Parathyroid adenoma (tissue), 2 donors: ENCODE results near the gene BCDIN3D.
A peak's percentile ranks its signal among the peaks of the same experiment; 100 is the strongest.

Source experiments
- H2AFZ ChIP-seq: fragments of 300-600 bp; sonication (generic); one replicate; pipeline ENCODE4 v1.7.0; 2017; ENCODE audit warnings: antibody characterized with exemption, mild to moderate bottlenecking
- H3K27ac ChIP-seq: fragments of 300-600 bp; sonication (generic); one replicate; pipeline ENCODE4 v1.7.0; 2017
- H3K27me3 ChIP-seq: fragments of 300-600 bp; sonication (generic); one replicate; pipeline ENCODE4 v1.7.0; 2017; ENCODE audit warnings: low read length; ENCODE audit not compliant: control insufficient read depth, insufficient read depth
- H3K36me3 ChIP-seq: fragments of 300-600 bp; sonication (generic); one replicate; pipeline ENCODE4 v1.7.0; 2017; ENCODE audit warnings: low read length; ENCODE audit not compliant: control insufficient read depth, insufficient read depth
- H3K4me1 ChIP-seq: fragments of 300-600 bp; sonication (generic); one replicate; pipeline ENCODE4 v1.7.0; 2017; ENCODE audit warnings: control low read depth
- H3K4me2 ChIP-seq: fragments of 300-600 bp; sonication (generic); one replicate; pipeline ENCODE4 v1.7.0; 2017; ENCODE audit warnings: low read length
- H3K4me3 ChIP-seq: fragments of 300-600 bp; sonication (generic); one replicate; pipeline ENCODE4 v1.7.0; 2017; ENCODE audit warnings: low read depth, low read length
- H3K79me2 ChIP-seq: fragments of 300-600 bp; sonication (generic); one replicate; pipeline ENCODE4 v1.7.0; 2017; ENCODE audit warnings: control low read depth
- H3K9ac ChIP-seq: fragments of 300-600 bp; sonication (generic); one replicate; pipeline ENCODE4 v1.7.0; 2017; ENCODE audit warnings: mild to moderate bottlenecking
- H3K9me3 ChIP-seq: fragments of 300-600 bp; sonication (generic); one replicate; pipeline ENCODE4 v1.7.0; 2017; ENCODE audit warnings: low read length; ENCODE audit not compliant: control insufficient read depth
- TF ChIP-seq, protein P1 (sequence below): fragments of 300-600 bp; sonication (generic); IDR thresholded peaks from one replicate; pipeline ENCODE4 v1.7.0; 2017; ENCODE audit warnings: antibody characterized with exemption, mild to moderate bottlenecking
- donor health status: primary hyperparathyroidism.

Gene BCDIN3D

DNA sequence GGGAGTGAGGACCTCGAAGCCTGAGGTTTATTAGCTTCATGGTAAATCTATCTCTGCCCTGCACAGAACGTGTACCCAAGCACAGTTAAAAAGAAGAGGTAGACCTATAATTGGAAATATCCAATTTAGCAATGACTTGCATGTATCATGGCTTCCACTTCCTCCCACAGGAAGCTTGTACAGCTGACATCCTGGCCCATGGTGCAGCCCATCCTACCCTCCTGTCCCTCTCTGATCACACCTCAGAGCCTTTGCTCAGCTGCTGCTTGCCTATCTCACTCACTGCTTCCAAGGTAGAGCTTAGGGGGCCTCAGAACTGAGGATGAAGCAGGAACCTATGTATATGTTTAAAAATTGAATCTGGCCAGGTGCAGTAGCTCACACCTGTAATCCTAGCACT, 4.3 kb upstream of the BCDIN3D start:
- Histone ChIP-seq H3K27me3 (no peaks in the 10 kb centered on the region), H2AFZ (no peak overlapping the region)
- TF ChIP-seq, protein P1, sequence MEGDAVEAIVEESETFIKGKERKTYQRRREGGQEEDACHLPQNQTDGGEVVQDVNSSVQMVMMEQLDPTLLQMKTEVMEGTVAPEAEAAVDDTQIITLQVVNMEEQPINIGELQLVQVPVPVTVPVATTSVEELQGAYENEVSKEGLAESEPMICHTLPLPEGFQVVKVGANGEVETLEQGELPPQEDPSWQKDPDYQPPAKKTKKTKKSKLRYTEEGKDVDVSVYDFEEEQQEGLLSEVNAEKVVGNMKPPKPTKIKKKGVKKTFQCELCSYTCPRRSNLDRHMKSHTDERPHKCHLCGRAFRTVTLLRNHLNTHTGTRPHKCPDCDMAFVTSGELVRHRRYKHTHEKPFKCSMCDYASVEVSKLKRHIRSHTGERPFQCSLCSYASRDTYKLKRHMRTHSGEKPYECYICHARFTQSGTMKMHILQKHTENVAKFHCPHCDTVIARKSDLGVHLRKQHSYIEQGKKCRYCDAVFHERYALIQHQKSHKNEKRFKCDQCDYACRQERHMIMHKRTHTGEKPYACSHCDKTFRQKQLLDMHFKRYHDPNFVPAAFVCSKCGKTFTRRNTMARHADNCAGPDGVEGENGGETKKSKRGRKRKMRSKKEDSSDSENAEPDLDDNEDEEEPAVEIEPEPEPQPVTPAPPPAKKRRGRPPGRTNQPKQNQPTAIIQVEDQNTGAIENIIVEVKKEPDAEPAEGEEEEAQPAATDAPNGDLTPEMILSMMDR, result no peak

DNA sequence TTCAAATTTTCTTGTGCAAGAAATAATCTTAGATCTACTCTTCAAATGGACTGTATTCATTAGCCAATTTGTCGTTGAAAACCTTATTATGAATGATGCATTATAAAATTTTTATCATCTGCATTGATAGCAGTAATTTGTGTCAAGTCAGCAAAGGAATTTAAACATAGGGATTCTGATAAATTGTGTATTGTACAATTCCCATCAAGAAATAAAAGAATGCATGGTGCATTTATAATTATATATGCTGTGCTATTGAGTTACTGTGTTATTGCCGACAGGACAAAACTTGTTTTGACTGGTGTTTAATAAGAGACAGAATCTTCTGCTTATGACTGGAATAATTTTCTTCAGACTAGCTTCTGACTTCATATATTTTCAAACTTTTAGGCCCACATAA, 3.1 kb upstream of the BCDIN3D start:
- TF ChIP-seq, protein P1, result no peak
- Histone ChIP-seq H3K27me3 (no peaks in the 10 kb centered on the region), H3K27ac (no peak overlapping the region), H3K4me2 (no peak overlapping the region), H3K9ac (no peak overlapping the region), H3K9me3 (no peaks in the 10 kb centered on the region), H2AFZ (no peak overlapping the region), H3K4me3 (no peak overlapping the region), H3K36me3 (no peaks in the 10 kb centered on the region), H3K79me2 (no peaks in the 10 kb centered on the region), H3K4me1 (peaks cover 12% of the 10 kb centered on the region)

More for the DNA sequence above, 4.3 kb upstream of the BCDIN3D start:
- Histone ChIP-seq H3K4me1 (peaks cover 5% of the 10 kb centered on the region), H3K79me2 (no peaks in the 10 kb centered on the region), H3K9me3 (no peaks in the 10 kb centered on the region), H3K4me3 (no peak overlapping the region), H3K9ac (no peak overlapping the region), H3K27ac (no peak overlapping the region), H3K4me2 (no peak overlapping the region), H3K36me3 (no peaks in the 10 kb centered on the region)

DNA sequence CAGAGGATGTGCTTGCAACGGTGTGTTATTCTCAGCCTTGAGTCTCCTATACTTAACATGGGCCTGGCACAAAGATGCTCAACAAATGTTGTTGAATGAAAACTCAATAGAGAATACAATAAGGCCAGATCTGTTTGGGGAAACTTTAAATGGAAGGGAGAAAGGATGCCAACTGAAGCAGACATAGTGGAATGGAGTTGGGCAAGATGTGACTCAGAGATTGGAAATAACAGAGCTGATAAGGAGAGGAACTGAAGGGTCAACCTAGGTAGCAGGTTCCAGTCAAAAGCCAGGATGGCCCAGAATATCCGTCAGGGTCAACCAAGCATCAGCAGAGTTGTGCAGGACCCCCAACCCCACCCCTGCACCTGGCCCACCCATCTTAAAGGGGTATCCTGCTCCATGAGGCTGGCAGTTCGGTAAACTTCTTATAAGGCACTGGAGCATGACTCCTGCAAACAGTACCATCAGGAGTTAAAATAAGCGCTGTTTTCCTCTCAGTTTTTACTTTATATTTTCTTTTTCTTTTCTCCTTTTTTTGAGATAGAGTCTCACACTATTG, 1.1 kb upstream of the BCDIN3D start:
- Histone ChIP-seq H3K4me3 (no peak overlapping the region), H3K36me3 (no peaks in the 10 kb centered on the region), H3K79me2 (no peaks in the 10 kb centered on the region), H3K27me3 (no peaks in the 10 kb centered on the region), H3K4me2 (no peak overlapping the region), H3K27ac (no peak overlapping the region), H2AFZ (no peak overlapping the region), H3K4me1 (peaks cover 12% of the 10 kb centered on the region), H3K9ac (no peak overlapping the region), H3K9me3 (no peaks in the 10 kb centered on the region)
- TF ChIP-seq, protein P1, result no peak

GRCh38 chr12:49843411-49843810, 505 bp upstream of the BCDIN3D start:
- H3K9ac ChIP-seq, result no peak overlapping the region
- H3K27me3 ChIP-seq, result no peaks in the 10 kb centered on the region
- TF ChIP-seq, protein P1, result no peak
- no peaks in the 10 kb centered on the region for H3K36me3 ChIP-seq
- peak overlapping the region; percentile 77 for H2AFZ ChIP-seq
- peak overlapping the region; percentile 94 for H3K4me3 ChIP-seq
- H3K9me3 ChIP-seq, result no peaks in the 10 kb centered on the region
- peaks cover 12% of the 10 kb centered on the region for H3K4me1 ChIP-seq
- no peaks in the 10 kb centered on the region for H3K79me2 ChIP-seq
- H3K27ac ChIP-seq, result peak overlapping the region; percentile 92
- peak overlapping the region; percentile 98 for H3K4me2 ChIP-seq

GRCh38 chr12:49838973-49839633, 3.8 kb downstream of the BCDIN3D start:
- H3K27ac ChIP-seq, result no peak overlapping the region
- TF ChIP-seq, protein P1, result peak; percentile 74
- no peak overlapping the region for H3K9ac ChIP-seq

More at GRCh38 chr12:49838973-49839633, 3.8 kb downstream of the BCDIN3D start:
- Histone ChIP-seq H3K4me3 (no peak overlapping the region), H3K27me3 (no peaks in the 10 kb centered on the region), H3K36me3 (no peaks in the 10 kb centered on the region), H3K4me1 (peaks cover 12% of the 10 kb centered on the region), H2AFZ (no peak overlapping the region), H3K4me2 (no peak overlapping the region), H3K79me2 (peaks cover 5% of the 10 kb centered on the region), H3K9me3 (no peaks in the 10 kb centered on the region)
